Right lobe of liver (tissue), 6 donors: ENCODE results near the gene NXPH2. TPM values are rescaled to one million over a fixed set of nuclear protein-coding genes. Genes with fewer than 3 reads are reported as not detected.

Experiments
- ATAC-seq, 4 donors: fragments of 200-7000 bp; cut with Tn5 transposase; one replicate each; pipeline ENCODE4 v1.9.1; 2020; ENCODE audit warnings: mild to moderate bottlenecking in 4 of 4, moderate library complexity in 4 of 4
- DNase-seq, 3 donors: peaks; one replicate each; pipeline ENCODE4 v3.0.0-alpha.2; 2020
- H3K27ac ChIP-seq, 3 donors: fragments of 200-600 bp; one replicate each; pipeline ENCODE4 v1.8.0; 2022
- H3K27me3 ChIP-seq, 2 donors: fragments of 200-600 bp; one replicate each; pipeline ENCODE4 v1.8.0; 2022
- H3K36me3 ChIP-seq, 4 donors: fragments of 200-600 bp; sonication (generic) in 1 of 4; one replicate each; pipeline versions ENCODE4 v1.5.1 to v1.8.0; 2017 to 2022; ENCODE audit warnings: control low read depth in 1 of 4
- H3K4me1 ChIP-seq, 4 donors: fragments of 200-600 bp; sonication (generic) in 1 of 4; one replicate each; pipeline versions ENCODE4 v1.5.1 to v1.8.0; 2017 to 2022; ENCODE audit warnings: control low read depth in 1 of 4
- H3K4me3 ChIP-seq, 3 donors: fragments of 200-600 bp; one replicate each; pipeline ENCODE4 v1.8.0; 2022
- H3K9me3 ChIP-seq, 4 donors: fragments of 200-600 bp; sonication (generic) in 1 of 4; one replicate each; pipeline versions ENCODE4 v1.5.1 to v1.8.0; 2017 to 2022; ENCODE audit warnings: control low read depth in 1 of 4
- CTCF ChIP-seq, 4 donors: fragments of 200-600 bp in 3 of 4; fragments of 450-650 bp in 1 of 4; IDR thresholded peaks; one replicate each; pipeline versions ENCODE4 v1.5.1 to v1.8.0; 2016 to 2022; ENCODE audit warnings: antibody characterized with exemption in 4 of 4, mild to moderate bottlenecking in 2 of 4
- POLR2A ChIP-seq: fragments of 450-650 bp; IDR thresholded peaks from one replicate; pipeline ENCODE4 v1.6.1; 2017; ENCODE audit warnings: antibody characterized with exemption, mild to moderate bottlenecking
- WGBS: methylation state at CpG from one replicate; pipeline ENCODE4 v1.1.6; 2018; ENCODE audit warnings: low coverage, low lambda C conversion rate; ENCODE audit not compliant: insufficient coverage; ENCODE audit errors: missing lambda C conversion rate; 5-methylcytosine and 5-hydroxymethylcytosine counted together
- intact Hi-C, 2 donors: fragments of 100-400 bp; cut with DNase I; formaldehyde crosslinking; loops; one replicate each; pipeline versions ENCODE4 v1.11.2 to v1.14.1; 2022
- total RNA-seq, 6 experiments: library from RNA; depleted of rRNA in 2 of 6; stranded (reverse); fragments of >200 nt in 2 of 6; fragmentation: NEBNext Ultra II Directional in 3 of 6; extraction: Animal tissue kit (Norgen Biotek cat#: 25700) in 3 of 6; gene quantifications; one replicate each; pipeline versions ENCODE4 v1.1.0 to v1.2.4, GENCODE V29; 2016 to 2023
- donor health status: DM: no; HTN: yes; CAD: no.
- donor health status: DM: no; HTN: no; CAD: no.
- donor health status: DM: no; HTN: no; CAD: no.
- donor health status: DM: no; HTN: yes; CAD: no.
- donor health status: DM: no; HTN: yes; CAD: no.

NXPH2 gene
- total RNA-seq, 6 experiments from 2014 or later: not detected

GRCh38 chr2:138708682-138709241 lies 71.4 kb downstream of the NXPH2 start:
- no peaks in the 10 kb centered on the region for H3K9me3 ChIP-seq
- DNase-seq: no peak
- peaks cover 0 to 6% (median 2%) of the 10 kb centered on the region in 4 donors for H3K4me1 ChIP-seq
- intact Hi-C loops: no loop called here
- TF ChIP-seq POLR2A: no peak
- TF ChIP-seq CTCF (IDR thresholded peaks at IDR 0.05): no peak
- no peaks in the 10 kb centered on the region for H3K36me3 ChIP-seq
- H3K4me3 ChIP-seq: no peak overlapping the region
- no peaks in the 10 kb centered on the region for H3K27me3 ChIP-seq
- 67% methylated on average over 3 of the region's 5 CpGs for WGBS
- no peak overlapping the region for H3K27ac ChIP-seq
- ATAC-seq: no peak

- ATAC-seq: peak in 2 of 4 donors; percentile 30 to 67
These were observed 72.7 kb downstream of the NXPH2 start for GRCh38 chr2:138707392-138708074.

GRCh38 chr2:138703242-138703641 lies 76.9 kb downstream of the NXPH2 start:
- intact Hi-C loops: no loop called here
- DNase-seq (no peak), ATAC-seq (no peak)
- WGBS: 86% methylated on average over 2 of the region's 2 CpGs
- no peaks in the 10 kb centered on the region for H3K9me3 ChIP-seq
- H3K4me1 ChIP-seq: no peaks in the 10 kb centered on the region
- H3K4me3 ChIP-seq: no peak overlapping the region
- H3K36me3 ChIP-seq: no peaks in the 10 kb centered on the region
- no peak overlapping the region for H3K27ac ChIP-seq
- no peaks in the 10 kb centered on the region for H3K27me3 ChIP-seq
- no peak for TF ChIP-seq POLR2A
- TF ChIP-seq CTCF (IDR thresholded peaks at IDR 0.05): no peak

More at GRCh38 chr2:138707392-138708074, 72.7 kb downstream of the NXPH2 start:
- intact Hi-C loops: no loop called here
- H3K27ac ChIP-seq: no peak overlapping the region
- H3K9me3 ChIP-seq: no peaks in the 10 kb centered on the region
- DNase-seq: no peak
- no peaks in the 10 kb centered on the region for H3K27me3 ChIP-seq
- TF ChIP-seq POLR2A (no peak), CTCF (IDR thresholded peaks at IDR 0.05) (no peak)
- no peaks in the 10 kb centered on the region for H3K4me1 ChIP-seq
- H3K36me3 ChIP-seq: no peaks in the 10 kb centered on the region
- no peak overlapping the region for H3K4me3 ChIP-seq

- intact Hi-C loops: no loop called here
- H3K9me3 ChIP-seq: no peaks in the 10 kb centered on the region
- 78% methylated on average over 8 of the region's 8 CpGs for WGBS
- no peaks in the 10 kb centered on the region for H3K4me1 ChIP-seq
- TF ChIP-seq CTCF (IDR thresholded peaks at IDR 0.05) (no peak), POLR2A (no peak)
- DNase-seq (no peak), ATAC-seq (no peak)
- H3K27ac ChIP-seq: no peak overlapping the region
- no peaks in the 10 kb centered on the region for H3K27me3 ChIP-seq
- no peak overlapping the region for H3K4me3 ChIP-seq
- no peaks in the 10 kb centered on the region for H3K36me3 ChIP-seq
These were observed 79.5 kb downstream of the NXPH2 start for GRCh38 chr2:138700716-138701115.
